NB4 (cell line): ENCODE results near the gene MED14.

Experiments used
- CTCF ChIP-seq: IDR thresholded peaks from one replicate; pipeline ENCODE4 v1.5.1; 2012; ENCODE audit warnings: low read depth, low read length
- MAX ChIP-seq: IDR thresholded peaks from 2 replicates; pipeline ENCODE4 v1.6.1; 2011; ENCODE audit warnings: low read depth, low read length
- MYC ChIP-seq: IDR thresholded peaks from 2 replicates; pipeline ENCODE4 v1.6.1; 2011; ENCODE audit warnings: low read depth, low read length
- POLR2A ChIP-seq: IDR thresholded peaks from 2 replicates; pipeline ENCODE4 v1.6.1; 2011; ENCODE audit warnings: mild to moderate bottlenecking; ENCODE audit not compliant: insufficient read length; ENCODE audit errors: extremely low read depth

DNA sequence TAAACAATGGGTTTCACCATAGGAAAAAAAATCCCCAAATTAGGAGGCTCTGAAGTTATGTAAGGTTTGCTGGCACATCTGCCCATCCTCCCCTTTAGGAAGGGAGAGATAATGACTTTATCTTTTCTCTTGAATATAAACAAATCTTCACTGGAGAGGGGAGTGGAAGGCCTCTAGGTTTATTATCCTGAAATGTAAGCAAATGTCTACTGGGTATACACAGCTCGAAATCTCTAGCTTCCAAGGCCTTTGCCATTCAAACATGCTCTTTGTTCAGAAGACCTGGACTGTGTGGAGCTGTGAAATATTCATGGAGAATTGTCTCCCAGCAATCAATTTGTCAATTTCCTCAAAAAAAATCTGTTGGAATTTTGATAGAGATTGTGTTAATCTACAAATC lies 21.7 kb upstream of the MED14 start:
- TF ChIP-seq CTCF (no peak), POLR2A (no peak), MAX (no peak), MYC (no peak)
